GM15510 (cell line): ENCODE data around the gene ATP5F1E.

Source experiments
- POLR2A ChIP-seq: IDR thresholded peaks from 3 replicates; pipeline ENCODE4 v1.6.1; 2011; ENCODE audit warnings: borderline replicate concordance; ENCODE audit not compliant: insufficient read length; ENCODE audit errors: extremely low read depth

ATP5F1E gene

GRCh38 chr20:58995461-58996225 lies 36.5 kb downstream of the ATP5F1E start:
- no peak for TF ChIP-seq POLR2A

DNA sequence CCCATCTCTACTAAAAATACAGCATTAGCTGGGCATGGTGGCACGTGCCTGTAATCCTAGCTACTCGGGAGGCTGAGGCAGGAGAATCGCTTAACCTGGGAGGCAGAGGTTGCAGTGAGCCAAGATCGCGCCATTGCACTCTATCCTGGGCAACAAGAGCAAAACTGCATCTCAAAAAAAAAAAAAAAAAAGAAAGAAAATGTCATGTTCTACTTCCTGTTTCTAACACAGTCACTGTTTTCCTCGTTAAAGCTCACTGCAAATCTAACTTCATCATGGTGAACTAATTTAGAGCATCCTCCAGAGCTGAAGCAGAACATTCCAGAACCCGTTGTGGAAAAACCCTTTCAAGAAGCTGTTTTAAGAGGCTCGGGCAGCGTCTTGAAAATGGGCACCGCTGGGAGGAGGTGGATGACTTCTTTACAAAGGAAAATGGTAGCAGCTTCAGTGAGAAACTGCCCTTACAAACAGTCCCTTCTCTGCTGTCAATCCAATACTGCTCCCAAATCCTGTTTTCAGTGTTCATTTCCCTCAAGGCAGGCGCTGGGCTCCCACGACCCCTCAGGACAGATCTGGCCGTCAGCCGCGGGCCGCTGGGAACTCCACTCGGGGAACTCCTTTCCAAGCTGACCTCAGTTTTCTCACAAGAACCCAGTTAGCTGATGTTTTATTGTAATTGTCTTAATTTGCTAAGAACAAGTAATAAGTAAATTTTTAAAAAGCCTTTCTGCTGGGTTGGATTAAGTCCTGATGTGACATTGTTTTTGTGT lies 37.6 kb downstream of the ATP5F1E start:
- TF ChIP-seq POLR2A: no peak

DNA sequence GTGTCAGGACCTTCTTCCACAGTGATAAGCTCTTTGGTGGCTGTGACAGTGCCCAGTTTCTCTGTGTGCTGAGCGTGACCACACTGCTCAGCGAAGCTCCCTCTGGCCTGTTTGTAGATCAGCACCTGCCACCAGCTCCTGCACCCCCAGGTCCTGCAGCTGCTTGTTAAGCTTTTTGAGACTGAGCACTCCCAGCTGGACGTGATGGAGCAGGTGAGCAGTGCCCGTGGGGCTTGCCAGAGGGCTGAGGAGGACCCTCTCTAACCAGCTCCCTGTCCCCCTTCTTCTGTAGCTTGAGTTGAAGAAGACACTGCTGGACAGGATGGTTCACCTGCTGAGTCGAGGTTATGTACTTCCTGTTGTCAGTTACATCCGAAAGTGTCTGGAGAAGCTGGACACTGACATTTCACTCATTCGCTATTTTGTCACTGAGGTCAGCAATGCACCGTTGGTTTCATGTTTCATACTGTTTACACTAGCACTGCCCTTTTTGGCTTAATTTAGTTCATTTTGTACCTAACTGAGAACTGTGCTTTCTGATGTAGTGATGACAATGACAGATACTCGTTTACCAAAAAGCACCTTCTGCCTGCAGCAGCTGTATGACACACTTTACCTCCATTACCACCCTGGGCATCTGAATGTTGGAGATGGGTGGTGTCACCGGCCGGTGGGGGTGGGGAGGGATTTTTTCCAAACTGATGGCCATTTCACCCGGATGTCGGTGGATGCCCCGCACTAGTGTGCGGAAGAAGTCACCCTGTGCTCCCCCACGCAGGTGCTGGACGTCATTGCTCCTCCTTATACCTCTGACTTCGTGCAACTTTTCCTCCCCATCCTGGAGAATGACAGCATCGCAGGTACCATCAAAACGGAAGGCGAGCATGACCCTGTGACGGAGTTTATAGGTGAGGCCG lies 38.5 kb downstream of the ATP5F1E start:
- no peak for TF ChIP-seq POLR2A

DNA sequence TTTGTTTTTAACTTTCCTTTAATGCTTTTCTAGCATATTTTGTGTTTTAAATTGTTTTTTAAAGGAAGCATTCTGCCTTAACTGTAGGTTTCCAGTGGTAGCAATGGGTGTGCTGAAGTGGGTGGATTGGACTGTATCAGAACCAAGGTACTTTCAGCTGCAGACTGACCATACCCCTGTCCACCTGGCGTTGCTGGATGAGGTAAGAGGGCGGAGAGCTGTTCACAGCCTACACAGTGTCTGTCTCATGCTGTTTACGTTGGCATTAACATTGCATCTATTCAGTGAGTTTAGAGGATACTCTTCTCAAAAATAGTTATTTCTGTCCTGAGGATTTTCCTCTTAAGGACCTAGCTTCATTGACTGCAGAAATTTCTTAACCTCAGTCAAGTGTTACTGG lies 39.2 kb downstream of the ATP5F1E start:
- TF ChIP-seq POLR2A: no peak

DNA sequence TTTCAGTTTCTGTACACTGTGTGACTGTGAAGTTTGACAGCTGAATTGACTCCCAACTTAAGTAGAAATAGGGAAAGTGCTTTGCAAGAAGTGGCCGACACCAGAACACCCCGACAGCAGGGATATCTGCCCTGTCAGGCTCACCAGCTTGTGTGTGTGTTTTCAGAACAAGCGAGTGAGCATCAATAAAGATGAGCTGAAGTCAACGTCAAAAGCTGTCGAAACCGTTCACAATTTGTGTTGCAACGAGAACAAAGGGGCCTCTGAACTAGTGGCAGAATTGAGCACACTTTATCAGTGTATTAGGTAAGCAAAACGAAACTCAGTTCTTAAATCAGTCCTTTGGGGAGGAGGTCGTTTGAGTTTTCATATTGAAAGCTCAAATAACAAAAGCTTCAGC lies 40.4 kb downstream of the ATP5F1E start:
- no peak for TF ChIP-seq POLR2A

DNA sequence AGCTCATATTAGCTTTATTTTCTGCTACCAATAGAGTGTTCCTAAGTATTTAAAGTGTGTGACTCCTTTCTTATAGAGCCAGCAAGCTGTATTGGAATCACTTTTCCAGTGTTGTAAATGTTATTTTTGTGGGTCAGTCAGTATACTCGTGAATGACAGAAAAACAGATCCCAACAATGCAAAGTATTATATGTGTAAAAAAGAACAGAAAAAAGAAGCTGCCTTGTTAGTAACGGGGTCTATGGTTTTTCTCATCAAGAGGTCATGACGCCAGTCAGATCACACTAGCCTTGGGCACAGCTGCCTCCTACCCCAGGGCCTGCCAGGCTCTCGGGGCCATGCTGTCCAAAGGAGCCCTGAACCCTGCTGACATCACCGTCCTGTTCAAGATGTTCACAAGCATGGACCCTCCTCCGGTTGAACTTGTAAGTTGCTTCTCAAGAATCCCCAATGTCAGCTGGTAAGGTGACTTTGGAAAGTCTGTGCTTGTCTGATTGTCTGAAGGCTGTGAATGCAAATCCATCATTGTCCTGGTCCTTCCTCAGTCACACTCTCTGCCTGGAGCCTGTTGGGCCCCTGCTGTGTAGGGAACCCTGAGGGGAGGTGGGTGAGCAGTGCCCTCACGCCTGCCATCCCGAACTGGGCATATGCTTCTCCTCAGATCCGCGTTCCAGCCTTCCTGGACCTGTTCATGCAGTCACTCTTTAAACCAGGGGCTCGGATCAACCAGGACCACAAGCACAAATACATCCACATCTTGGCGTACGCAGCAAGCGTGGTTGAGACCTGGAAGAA lies 41.3 kb downstream of the ATP5F1E start:
- TF ChIP-seq POLR2A: no peak

GRCh38 chr20:58989196-58989595 lies 42.9 kb downstream of the ATP5F1E start:
- TF ChIP-seq POLR2A: no peak

GRCh38 chr20:58988565-58988882 lies 43.6 kb downstream of the ATP5F1E start:
- no peak for TF ChIP-seq POLR2A

- no peak for TF ChIP-seq POLR2A
These were observed 44.2 kb downstream of the ATP5F1E start for GRCh38 chr20:58987790-58988564.

GRCh38 chr20:58986968-58987517 lies 45.1 kb downstream of the ATP5F1E start:
- TF ChIP-seq POLR2A: no peak

- TF ChIP-seq POLR2A: no peak
These were observed 45.7 kb downstream of the ATP5F1E start for GRCh38 chr20:58986286-58986967.

DNA sequence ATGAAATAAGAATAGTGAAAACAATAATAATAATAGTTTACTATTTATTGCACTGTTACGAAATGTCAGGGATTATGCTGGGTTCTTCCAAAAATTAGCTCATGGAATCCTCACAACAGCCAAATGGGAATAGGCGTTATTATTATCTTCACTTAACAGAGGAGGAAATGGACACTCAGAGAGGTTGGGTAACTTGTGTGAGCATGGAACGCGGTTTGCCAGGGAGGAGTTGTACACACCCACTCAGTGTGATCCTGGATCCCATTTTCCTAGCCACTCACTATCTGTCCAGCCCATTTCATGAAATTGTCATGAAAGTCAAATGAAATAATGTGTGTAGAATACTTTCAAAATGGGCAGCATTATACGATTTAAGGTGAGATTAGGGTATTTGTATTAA lies 46.5 kb downstream of the ATP5F1E start:
- TF ChIP-seq POLR2A: no peak

- no peak for TF ChIP-seq POLR2A
These were observed 47.4 kb downstream of the ATP5F1E start for GRCh38 chr20:58984691-58985090.
